Measurements from ENCODE around the gene AIF1.

Gene AIF1

DNA sequence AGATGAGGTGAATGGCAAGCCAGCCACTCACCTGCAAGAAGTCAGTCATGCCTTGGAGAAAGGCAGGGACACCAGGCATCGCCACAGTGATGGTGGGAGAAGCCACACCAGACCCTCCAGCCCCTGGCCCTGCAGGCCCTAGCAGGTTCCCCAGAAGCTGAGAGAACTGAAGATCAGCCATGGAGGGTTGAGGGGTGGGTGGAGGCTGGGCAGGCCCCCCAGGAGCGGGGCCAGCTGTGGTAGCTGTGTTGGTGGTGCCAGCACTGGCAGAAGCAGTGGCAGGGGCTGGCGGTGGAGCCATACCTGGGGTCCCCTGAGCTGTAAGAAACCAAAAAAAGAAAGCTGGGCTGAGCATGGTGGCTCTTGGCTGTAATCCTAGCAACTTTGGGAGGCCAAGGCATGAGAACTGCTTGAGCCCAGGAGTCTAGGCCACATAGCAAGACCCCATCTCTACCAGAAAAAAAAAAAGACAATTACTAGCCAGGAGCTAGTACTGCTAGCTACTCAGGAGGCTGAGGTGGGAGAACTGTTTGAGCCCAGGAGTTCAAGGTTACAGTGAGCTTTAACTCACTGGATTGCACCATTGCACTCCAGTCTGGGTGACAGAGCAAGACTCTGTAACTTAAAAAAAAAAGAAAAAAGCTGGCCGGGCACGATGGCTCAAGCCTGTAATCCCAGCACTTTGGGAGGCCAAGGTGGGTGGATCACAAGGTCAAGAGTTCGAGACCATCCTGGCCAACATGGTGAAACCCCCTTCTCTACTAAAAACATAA lies 27.9 kb downstream of the AIF1 start:
- Histone ChIP-seq H3K9me2 (replicated peaks; ENCODE audit: insufficient read depth, low read length) (no peaks in the 10 kb centered on the region), H3K36me3 (replicated peaks; ENCODE audit: insufficient read depth, low read length) (no peaks in the 10 kb centered on the region), H3K9ac (ENCODE audit: low read length) (no peak overlapping the region), H3K27ac (ENCODE audit: low read length) (no peak overlapping the region), H3F3A (ENCODE audit: insufficient read depth, low read length) (peaks cover 16% of the 10 kb centered on the region), H3K9me3 (replicated peaks; ENCODE audit: insufficient read depth, low read length) (no peaks in the 10 kb centered on the region), H3K27me3 (replicated peaks; ENCODE audit: insufficient read depth, low read length) (no peaks in the 10 kb centered on the region), H3K4me3 (ENCODE audit: low read length) (no peak overlapping the region), H3K4me1 (ENCODE audit: low read length) (no peaks in the 10 kb centered on the region), H3K4me2 (ENCODE audit: low read depth, low read length) (no peak overlapping the region), H4K20me1 (ENCODE audit: insufficient read depth, low read length) (no peaks in the 10 kb centered on the region), H3K79me2 (ENCODE audit: low read length) (peaks cover 5% of the 10 kb centered on the region; the same call in 1 of the 2 replicates), H2AFZ (ENCODE audit: low read length) (no peak overlapping the region)
- DNase-seq, result no peak
- no peak for TF ChIP-seq EZH2phosphoT487 (IDR thresholded peaks at IDR 0.05; ENCODE audit: low read length)
- no peak for TF ChIP-seq EZH2 (optimal IDR thresholded peaks at IDR 0.05; ENCODE audit: low read depth, low read length)
- TF ChIP-seq, protein P1, sequence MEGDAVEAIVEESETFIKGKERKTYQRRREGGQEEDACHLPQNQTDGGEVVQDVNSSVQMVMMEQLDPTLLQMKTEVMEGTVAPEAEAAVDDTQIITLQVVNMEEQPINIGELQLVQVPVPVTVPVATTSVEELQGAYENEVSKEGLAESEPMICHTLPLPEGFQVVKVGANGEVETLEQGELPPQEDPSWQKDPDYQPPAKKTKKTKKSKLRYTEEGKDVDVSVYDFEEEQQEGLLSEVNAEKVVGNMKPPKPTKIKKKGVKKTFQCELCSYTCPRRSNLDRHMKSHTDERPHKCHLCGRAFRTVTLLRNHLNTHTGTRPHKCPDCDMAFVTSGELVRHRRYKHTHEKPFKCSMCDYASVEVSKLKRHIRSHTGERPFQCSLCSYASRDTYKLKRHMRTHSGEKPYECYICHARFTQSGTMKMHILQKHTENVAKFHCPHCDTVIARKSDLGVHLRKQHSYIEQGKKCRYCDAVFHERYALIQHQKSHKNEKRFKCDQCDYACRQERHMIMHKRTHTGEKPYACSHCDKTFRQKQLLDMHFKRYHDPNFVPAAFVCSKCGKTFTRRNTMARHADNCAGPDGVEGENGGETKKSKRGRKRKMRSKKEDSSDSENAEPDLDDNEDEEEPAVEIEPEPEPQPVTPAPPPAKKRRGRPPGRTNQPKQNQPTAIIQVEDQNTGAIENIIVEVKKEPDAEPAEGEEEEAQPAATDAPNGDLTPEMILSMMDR (IDR thresholded peaks at IDR 0.05; ENCODE audit: low read length), result no peak

DNA sequence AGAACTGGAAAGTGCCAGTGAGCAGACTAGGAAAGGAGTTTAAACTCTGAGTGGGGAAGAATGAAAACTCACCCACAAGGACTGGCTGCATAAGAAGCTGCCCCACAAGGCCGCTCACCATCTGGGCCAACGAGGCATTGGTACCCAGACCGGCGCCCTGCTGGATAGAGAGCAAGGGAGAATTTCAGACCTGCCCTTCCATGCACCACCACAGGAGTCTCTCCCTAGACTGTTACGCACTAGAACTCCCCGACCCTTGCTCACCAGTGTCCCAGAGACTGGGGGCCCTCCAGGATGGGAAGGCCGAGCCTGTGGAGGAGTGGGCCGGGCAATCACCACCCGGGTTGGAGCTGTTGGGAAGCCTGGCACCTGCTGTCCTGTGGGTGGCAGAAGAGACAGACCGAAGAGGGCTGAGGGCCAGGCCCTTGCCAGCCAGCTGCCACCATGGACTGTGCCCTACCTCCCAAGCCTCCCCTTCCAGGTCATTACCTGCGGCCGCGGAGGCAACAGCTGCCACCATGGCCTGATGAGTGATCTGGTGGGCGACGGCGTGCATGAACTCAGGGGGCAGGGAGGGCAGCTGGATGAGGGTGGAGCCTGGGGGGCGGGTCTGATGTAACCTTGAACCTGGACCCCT lies 28.9 kb downstream of the AIF1 start:
- Histone ChIP-seq H3K27me3 (replicated peaks; ENCODE audit: insufficient read depth, low read length) (no peaks in the 10 kb centered on the region), H3K36me3 (replicated peaks; ENCODE audit: insufficient read depth, low read length) (no peaks in the 10 kb centered on the region)
- TF ChIP-seq EZH2 (optimal IDR thresholded peaks at IDR 0.05; ENCODE audit: low read depth, low read length), result no peak
- no peak for TF ChIP-seq EZH2phosphoT487 (IDR thresholded peaks at IDR 0.05; ENCODE audit: low read length)
- TF ChIP-seq, protein P1 (IDR thresholded peaks at IDR 0.05; ENCODE audit: low read length), result no peak

DNA sequence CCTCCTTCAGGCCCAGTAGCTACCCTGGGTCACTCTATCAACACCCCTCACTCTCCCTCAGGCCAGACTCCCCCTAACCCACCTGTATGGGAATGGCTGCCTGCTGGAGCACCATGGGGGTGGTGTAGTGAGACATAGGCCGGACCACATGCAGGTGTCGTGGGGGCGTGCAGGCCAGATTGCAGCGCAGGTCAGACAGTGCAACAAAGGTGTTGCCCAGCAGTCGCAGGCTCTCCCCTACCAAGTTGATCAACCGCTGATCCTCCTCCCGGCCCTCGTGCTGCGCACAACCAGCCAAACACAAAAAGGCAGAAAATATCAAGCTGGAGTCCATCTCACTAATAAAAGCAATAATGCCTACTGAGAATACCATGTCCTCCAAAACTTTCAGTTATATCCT lies 30.3 kb downstream of the AIF1 start:
- H3K4me3 ChIP-seq (ENCODE audit: low read length), result no peak overlapping the region
- H3K79me2 ChIP-seq (ENCODE audit: low read length), result peaks cover 28% of the 10 kb centered on the region
- H4K20me1 ChIP-seq (ENCODE audit: insufficient read depth, low read length), result no peaks in the 10 kb centered on the region
- no peak overlapping the region for H3K9ac ChIP-seq (ENCODE audit: low read length)
- H3F3A ChIP-seq (ENCODE audit: insufficient read depth, low read length), result 0 out of 2 replicates have a peak, but pooled peaks cover 6% of the 10 kb centered on the region
- H3K9me3 ChIP-seq (replicated peaks; ENCODE audit: insufficient read depth, low read length), result no peaks in the 10 kb centered on the region
- H3K27me3 ChIP-seq (replicated peaks; ENCODE audit: insufficient read depth, low read length), result no peaks in the 10 kb centered on the region
- H3K27ac ChIP-seq (ENCODE audit: low read length), result no peak overlapping the region
- DNase-seq, result no peak
- no peaks in the 10 kb centered on the region for H3K4me1 ChIP-seq (ENCODE audit: low read length)
- TF ChIP-seq, protein P1 (IDR thresholded peaks at IDR 0.05; ENCODE audit: low read length), result no peak
- TF ChIP-seq EZH2 (optimal IDR thresholded peaks at IDR 0.05; ENCODE audit: low read depth, low read length), result no peak
- no peak for TF ChIP-seq EZH2phosphoT487 (IDR thresholded peaks at IDR 0.05; ENCODE audit: low read length)
- H3K36me3 ChIP-seq (replicated peaks; ENCODE audit: insufficient read depth, low read length), result 0 out of 2 replicates have a peak, but pooled peaks cover 2% of the 10 kb centered on the region
- H3K9me2 ChIP-seq (replicated peaks; ENCODE audit: insufficient read depth, low read length), result no peaks in the 10 kb centered on the region
- H3K4me2 ChIP-seq (ENCODE audit: low read depth, low read length), result no peak overlapping the region
- H2AFZ ChIP-seq (ENCODE audit: low read length), result no peak overlapping the region

More for the DNA sequence above, 28.9 kb downstream of the AIF1 start:
- peaks cover 14% of the 10 kb centered on the region for H3K79me2 ChIP-seq (ENCODE audit: low read length)
- H3F3A ChIP-seq (ENCODE audit: insufficient read depth, low read length), result peaks cover 13% of the 10 kb centered on the region; the same call in 1 of the 2 replicates
- H3K9me2 ChIP-seq (replicated peaks; ENCODE audit: insufficient read depth, low read length), result no peaks in the 10 kb centered on the region
- H3K4me3 ChIP-seq (ENCODE audit: low read length), result no peak overlapping the region
- no peak overlapping the region for H3K9ac ChIP-seq (ENCODE audit: low read length)
- no peaks in the 10 kb centered on the region for H3K9me3 ChIP-seq (replicated peaks; ENCODE audit: insufficient read depth, low read length)
- H2AFZ ChIP-seq (ENCODE audit: low read length), result no peak overlapping the region
- H3K4me1 ChIP-seq (ENCODE audit: low read length), result no peaks in the 10 kb centered on the region
- H3K27ac ChIP-seq (ENCODE audit: low read length), result no peak overlapping the region
- H4K20me1 ChIP-seq (ENCODE audit: insufficient read depth, low read length), result no peaks in the 10 kb centered on the region
- H3K4me2 ChIP-seq (ENCODE audit: low read depth, low read length), result no peak overlapping the region
- no peak for DNase-seq

Data from MM.1S (cell line).